Measurements from ENCODE around the gene RANBP3. TPM values are rescaled to one million over a fixed set of nuclear protein-coding genes. Genes with fewer than 3 reads are reported as not detected.

The RANBP3 gene
- total RNA-seq, 4 donors from 2014 or later, result 55.6 to 85.0 (median 78.0) TPM

DNA sequence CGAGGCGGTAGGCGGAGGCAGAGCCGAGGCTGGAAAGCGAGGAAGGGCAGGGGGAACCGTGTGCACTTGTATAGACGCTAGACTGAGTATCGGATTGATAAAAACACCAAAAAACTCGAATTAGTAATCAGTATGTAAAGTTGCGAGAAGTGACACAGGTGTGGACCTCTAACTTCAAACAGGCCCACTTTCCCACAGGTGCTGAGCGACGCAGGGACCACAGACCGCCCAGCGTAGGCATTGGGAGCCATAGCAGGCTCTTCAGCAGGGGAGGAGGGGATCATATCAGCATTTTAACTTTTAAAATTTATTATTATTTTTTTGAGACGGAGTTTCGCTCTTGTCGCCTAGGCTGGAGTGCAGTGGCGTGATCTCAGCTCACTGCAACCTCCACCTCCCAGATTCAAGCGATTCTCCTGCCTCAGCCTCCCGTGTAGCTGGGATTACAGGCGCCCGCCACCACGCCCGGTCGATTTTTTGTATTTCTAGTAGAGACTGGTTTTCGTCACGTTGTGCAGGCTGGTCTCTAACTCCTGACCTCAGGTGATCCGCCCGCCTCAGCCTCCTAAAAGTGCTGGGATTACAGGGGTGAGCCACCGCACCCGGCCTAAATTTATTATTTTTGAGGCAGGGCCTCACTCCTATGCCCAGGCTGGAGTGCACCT lies 72.7 kb downstream of the RANBP3 start:
- TF ChIP-seq EP300 (IDR thresholded peaks at IDR 0.05) (no peak), CTCF (IDR thresholded peaks at IDR 0.05) (no peak), POLR2A (IDR thresholded peaks at IDR 0.05) (no peak), POLR2AphosphoS5 (IDR thresholded peaks at IDR 0.05) (no peak)
- peaks cover 25% of the 10 kb centered on the region for H3K36me3 ChIP-seq
- no peaks in the 10 kb centered on the region for H3K27me3 ChIP-seq
- 44% methylated on average over 31 of the region's 31 CpGs for WGBS
- peaks cover 47% of the 10 kb centered on the region for H3K4me1 ChIP-seq
- DNase-seq (ENCODE audit: low spot score in 2 of 2), result no peak
- H3K4me3 ChIP-seq, result peak overlapping the region; percentile 90
- H3K9me3 ChIP-seq, result no peaks in the 10 kb centered on the region
- H3K27ac ChIP-seq, result peak overlapping the region; percentile 84

DNA sequence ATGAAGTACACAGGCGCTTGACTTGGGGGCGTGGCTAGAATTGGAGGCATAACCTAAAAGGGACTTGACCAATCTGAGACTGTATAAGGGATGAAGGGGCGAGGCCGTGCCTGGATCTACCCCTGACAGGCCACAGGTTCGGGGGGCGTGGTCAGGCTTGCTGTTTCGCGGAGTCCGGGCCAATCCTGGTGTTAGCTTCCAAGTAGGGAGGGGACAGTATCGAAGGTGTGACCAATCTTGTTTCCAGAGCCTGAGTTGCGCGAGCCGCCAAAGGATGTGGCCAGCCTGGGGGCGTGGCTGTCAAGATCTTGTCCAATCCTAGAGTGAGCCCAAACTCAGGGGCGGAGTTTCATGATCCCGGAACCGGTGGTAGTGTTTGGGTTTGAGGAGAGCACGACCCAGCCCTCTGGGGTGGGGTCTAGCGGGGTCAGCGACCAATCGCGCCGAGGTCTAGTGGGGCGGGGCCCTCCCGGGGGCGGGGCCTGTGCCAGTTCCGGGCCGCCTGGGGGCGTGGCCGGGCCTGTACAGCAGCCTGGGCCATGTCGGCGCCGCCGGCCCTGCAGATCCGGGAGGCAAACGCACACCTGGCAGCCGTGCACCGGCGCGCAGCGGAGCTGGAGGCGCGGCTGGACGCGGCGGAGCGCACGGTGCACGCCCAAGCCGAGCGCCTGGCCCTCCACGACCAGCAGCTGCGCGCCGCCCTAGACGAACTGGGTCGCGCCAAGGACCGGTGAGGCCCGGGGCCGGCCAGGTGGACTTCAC lies 73.4 kb downstream of the RANBP3 start, which contains the start of gene VMAC:
Gene VMAC, plus strand, starts transcription at position 521 of the 762 bp plus-strand sequence. Its CDS starts 19 bp downstream, at position 540.
- H3K36me3 ChIP-seq, result peaks cover 19% of the 10 kb centered on the region
- H3K9me3 ChIP-seq, result no peaks in the 10 kb centered on the region
- TF ChIP-seq POLR2AphosphoS5 (IDR thresholded peaks at IDR 0.05), result peak in 1 of 3 donors; percentile 20
- TF ChIP-seq CTCF (IDR thresholded peaks at IDR 0.05), result no peak
- H3K27me3 ChIP-seq, result no peaks in the 10 kb centered on the region
- under 1% methylated on average over 13 of the region's 61 CpGs for WGBS
- H3K4me1 ChIP-seq, result peaks cover 40% of the 10 kb centered on the region
- DNase-seq (ENCODE audit: low spot score in 2 of 2), result peak; percentile 100
- H3K4me3 ChIP-seq, result peak within 1 kb of the TSS; percentile 91
- H3K27ac ChIP-seq, result peak within 1 kb of the TSS; percentile 93

DNA sequence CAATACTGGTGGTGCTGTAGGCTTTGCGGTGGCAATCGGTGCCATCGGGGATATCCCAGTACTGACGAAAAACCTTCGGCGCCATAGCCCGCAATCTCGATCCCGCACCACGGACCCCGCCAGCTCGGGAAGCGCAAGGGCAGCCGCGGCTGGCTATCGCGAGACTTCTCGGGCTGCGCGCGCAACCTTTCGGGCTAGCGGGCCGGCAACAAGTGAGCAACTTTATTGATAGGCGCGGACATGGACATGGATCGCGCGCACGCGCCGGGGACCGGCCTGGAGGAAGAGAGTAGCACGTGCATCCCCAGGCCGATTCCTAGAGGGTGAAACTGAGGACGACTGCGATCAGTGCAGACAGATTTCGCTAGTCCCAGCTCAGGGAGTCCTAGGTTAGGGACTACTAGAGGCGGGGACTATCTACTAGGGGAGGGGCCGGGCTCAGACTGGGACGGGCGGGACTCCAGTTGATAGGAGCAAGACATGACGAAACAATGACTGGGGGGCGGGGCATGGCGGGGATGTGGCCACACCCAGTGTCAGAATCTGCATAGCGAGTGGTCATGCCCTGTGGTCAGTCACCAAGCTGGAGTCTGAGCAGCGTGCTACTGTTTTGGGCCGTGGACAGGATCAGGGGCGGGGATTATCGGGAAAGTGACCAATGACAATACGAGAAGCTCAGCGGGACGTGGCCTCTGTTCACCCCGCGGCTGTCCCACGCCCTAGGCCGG lies 74.2 kb downstream of the RANBP3 start, which contains the start of gene NDUFA11:
Gene NDUFA11, minus strand, starts transcription at position 167 of the 728 bp plus-strand sequence. Its CDS starts 82 bp downstream, at position 85.
- TF ChIP-seq EP300 (IDR thresholded peaks at IDR 0.05) (no peak), POLR2A (IDR thresholded peaks at IDR 0.05) (peak in 1 of 2 donors; percentile 62), CTCF (IDR thresholded peaks at IDR 0.05) (no peak), POLR2AphosphoS5 (IDR thresholded peaks at IDR 0.05) (peak; percentile 71 to 86 (median 81))
- Histone ChIP-seq H3K27ac (peak within 1 kb of the TSS; percentile 93), H3K4me3 (peak within 1 kb of the TSS; percentile 91), H3K27me3 (no peaks in the 10 kb centered on the region), H3K4me1 (peaks cover 39% of the 10 kb centered on the region), H3K36me3 (peaks cover 12% of the 10 kb centered on the region), H3K9me3 (no peaks in the 10 kb centered on the region)
- DNase-seq (ENCODE audit: low spot score in 2 of 2), result peak; percentile 100
- WGBS, result under 1% methylated on average over 18 of the region's 57 CpGs

DNA sequence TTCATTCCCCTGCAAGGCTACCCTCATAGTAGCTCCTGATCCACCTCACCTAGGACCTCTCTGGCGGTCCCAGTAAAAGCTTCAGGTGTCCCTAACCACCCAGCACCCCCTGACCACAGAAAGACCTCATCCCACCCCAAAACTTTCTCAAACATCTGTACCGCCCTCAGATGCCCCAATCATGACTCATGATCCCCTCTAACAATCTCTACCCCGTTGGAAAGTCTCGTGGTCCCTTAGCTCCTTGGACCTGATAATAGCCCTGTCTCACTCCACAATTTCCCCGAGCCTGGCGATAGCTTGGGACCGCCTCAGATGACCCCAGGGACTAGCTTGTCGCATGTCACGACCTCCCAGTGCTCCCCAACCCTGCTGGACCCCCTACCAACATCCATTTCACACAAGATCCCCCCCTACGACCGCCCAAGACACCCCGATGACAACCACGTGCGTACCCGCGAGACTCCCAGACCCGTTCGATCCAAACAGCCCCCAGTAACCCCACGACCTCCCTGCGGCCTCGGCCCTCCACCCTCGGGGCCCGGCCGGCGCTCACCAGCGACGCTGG lies 74.8 kb downstream of the RANBP3 start:
- 3% methylated on average over 27 of the region's 27 CpGs for WGBS
- Histone ChIP-seq H3K27me3 (no peaks in the 10 kb centered on the region), H3K4me3 (peak overlapping the region; percentile 91), H3K9me3 (no peaks in the 10 kb centered on the region), H3K4me1 (peaks cover 39% of the 10 kb centered on the region), H3K27ac (peak overlapping the region; percentile 93), H3K36me3 (peaks cover 8% of the 10 kb centered on the region)
- TF ChIP-seq POLR2AphosphoS5 (IDR thresholded peaks at IDR 0.05), result no peak
- TF ChIP-seq POLR2A (IDR thresholded peaks at IDR 0.05), result no peak
- no peak for TF ChIP-seq EP300 (IDR thresholded peaks at IDR 0.05)
- TF ChIP-seq CTCF (IDR thresholded peaks at IDR 0.05), result no peak
- DNase-seq (ENCODE audit: low spot score in 2 of 2), result no peak
